H1 (cell line): ENCODE data around the gene HMGCS2. TPM values are rescaled to one million over a fixed set of nuclear protein-coding genes. Genes with fewer than 3 reads are reported as not detected.

Source experiments
- ASH2L ChIP-seq: fragments of 200-600, 300-600 bp; sonication (generic); IDR thresholded peaks from one replicate; pipeline ENCODE4 v1.7.1; 2017; ENCODE audit warnings: low read length
- BRCA1 ChIP-seq: IDR thresholded peaks from 2 replicates; pipeline ENCODE4 v1.6.1; 2012; ENCODE audit warnings: low read depth, low read length, improper control_type of control experiment
- RBBP5 ChIP-seq: IDR thresholded peaks from 2 replicates; pipeline ENCODE4 v1.7.1; 2012; ENCODE audit warnings: low read depth, mild to moderate bottlenecking, inconsistent platforms, low read length, moderate library complexity, borderline replicate concordance
- SP2 ChIP-seq: IDR thresholded peaks from 2 replicates; pipeline ENCODE4 v1.6.1; 2012; ENCODE audit warnings: mild to moderate bottlenecking, low read length, inconsistent platforms
- TBP ChIP-seq: IDR thresholded peaks from 2 replicates; pipeline ENCODE4 v1.6.1; 2011; ENCODE audit warnings: low read depth, low read length, improper control_type of control experiment
- polyA plus RNA-seq, 7 experiments: library from polyadenylated mRNA; depleted of rRNA in 3 of 7; stranded (reverse) in 5 of 7; unstranded in 2 of 7; fragments of >200 nt in 5 of 7; fragments of 200-250 nt in 2 of 7; gene quantifications; 1 replicate in 5 of 7; 2 replicates in 1 of 7; 4 replicates in 1 of 7; pipeline versions ENCODE4 v1.2.1 to v1.2.3, GENCODE V29; 2011 to 2013; ENCODE audit warnings: missing spikeins in 2 of 7, mixed read lengths in 2 of 7
- total RNA-seq: library from RNA; stranded (reverse); fragmentation: NEBNext Ultra II Directional; extraction: Animal tissue kit (Norgen Biotek cat#: 25700); gene quantifications from 2 replicates; pipeline ENCODE4 v1.2.1, GENCODE V29; 2021

Gene HMGCS2
- total and polyA plus RNA-seq, 2 of the 8 experiments (the other 6 are each of a cell fraction or from before 2014, with no cell fraction given), result not detected

DNA sequence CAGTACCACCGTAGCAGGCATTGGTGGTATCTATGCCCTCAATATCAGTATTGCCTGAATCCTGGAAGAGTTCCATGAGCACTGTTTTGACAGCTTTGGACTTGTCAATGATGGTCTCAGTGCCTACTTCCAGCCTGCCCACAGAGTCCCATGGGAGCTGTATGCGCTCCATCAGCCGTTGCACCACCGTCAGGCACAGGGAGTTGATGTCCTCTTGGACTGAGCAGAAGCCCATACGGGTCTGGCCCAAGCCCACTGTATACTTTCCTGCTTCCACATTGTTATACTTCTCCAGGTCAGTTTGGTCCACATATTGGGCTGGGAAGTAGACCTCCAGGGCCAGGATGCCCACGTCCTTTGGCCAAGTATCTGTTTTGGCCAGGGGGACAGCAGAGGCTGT is 4.5 kb downstream of the HMGCS2 start (continued):
- TF ChIP-seq TBP (no peak), SP2 (no peak), BRCA1 (no peak), RBBP5 (no peak), ASH2L (no peak)
